HFF-Myc (cell line): ENCODE results near the gene PPP2R2B.

ENCODE experiments used
- DNase-seq: peaks from one replicate; pipeline ENCODE4 v3.0.0-alpha.2; 2011; ENCODE audit warnings: low read depth; ENCODE audit errors: extremely low read depth
- H3K4me3 ChIP-seq: replicated peaks from 2 replicates; pipeline ENCODE4 v1.5.1; 2011; ENCODE audit warnings: low read depth, mild to moderate bottlenecking, control low read depth, low read length
- TF ChIP-seq, protein P1 (sequence below): IDR thresholded peaks from 2 replicates; pipeline ENCODE4 v1.5.1; 2012; ENCODE audit warnings: mild to moderate bottlenecking, low read depth, low read length, control low read depth; ENCODE audit errors: missing control alignments

PPP2R2B gene

GRCh38 chr5:146770546-146770945 lies 108.0 kb downstream of the PPP2R2B start:
- no peak overlapping the region for H3K4me3 ChIP-seq
- TF ChIP-seq, protein P1, sequence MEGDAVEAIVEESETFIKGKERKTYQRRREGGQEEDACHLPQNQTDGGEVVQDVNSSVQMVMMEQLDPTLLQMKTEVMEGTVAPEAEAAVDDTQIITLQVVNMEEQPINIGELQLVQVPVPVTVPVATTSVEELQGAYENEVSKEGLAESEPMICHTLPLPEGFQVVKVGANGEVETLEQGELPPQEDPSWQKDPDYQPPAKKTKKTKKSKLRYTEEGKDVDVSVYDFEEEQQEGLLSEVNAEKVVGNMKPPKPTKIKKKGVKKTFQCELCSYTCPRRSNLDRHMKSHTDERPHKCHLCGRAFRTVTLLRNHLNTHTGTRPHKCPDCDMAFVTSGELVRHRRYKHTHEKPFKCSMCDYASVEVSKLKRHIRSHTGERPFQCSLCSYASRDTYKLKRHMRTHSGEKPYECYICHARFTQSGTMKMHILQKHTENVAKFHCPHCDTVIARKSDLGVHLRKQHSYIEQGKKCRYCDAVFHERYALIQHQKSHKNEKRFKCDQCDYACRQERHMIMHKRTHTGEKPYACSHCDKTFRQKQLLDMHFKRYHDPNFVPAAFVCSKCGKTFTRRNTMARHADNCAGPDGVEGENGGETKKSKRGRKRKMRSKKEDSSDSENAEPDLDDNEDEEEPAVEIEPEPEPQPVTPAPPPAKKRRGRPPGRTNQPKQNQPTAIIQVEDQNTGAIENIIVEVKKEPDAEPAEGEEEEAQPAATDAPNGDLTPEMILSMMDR, result no peak
- no peak for DNase-seq

DNA sequence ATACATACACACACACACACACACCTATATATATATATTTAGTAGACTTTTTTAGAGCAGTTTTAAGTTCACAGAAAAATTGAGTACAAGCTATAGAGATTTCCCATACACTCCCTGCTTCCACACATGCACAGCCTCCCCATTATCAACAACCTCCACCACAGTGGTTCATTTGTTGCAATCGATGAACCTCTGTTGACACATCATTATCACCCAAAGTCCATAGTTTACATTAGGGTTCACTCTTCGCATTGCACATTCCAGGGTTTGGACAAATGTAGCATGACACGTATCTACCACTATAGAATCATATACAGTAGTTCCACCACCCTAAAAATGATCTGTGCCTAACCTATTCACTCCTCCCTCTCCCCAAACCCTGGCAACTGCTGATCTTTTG lies 111.0 kb downstream of the PPP2R2B start:
- no peak for DNase-seq
- TF ChIP-seq, protein P1, result no peak

DNA sequence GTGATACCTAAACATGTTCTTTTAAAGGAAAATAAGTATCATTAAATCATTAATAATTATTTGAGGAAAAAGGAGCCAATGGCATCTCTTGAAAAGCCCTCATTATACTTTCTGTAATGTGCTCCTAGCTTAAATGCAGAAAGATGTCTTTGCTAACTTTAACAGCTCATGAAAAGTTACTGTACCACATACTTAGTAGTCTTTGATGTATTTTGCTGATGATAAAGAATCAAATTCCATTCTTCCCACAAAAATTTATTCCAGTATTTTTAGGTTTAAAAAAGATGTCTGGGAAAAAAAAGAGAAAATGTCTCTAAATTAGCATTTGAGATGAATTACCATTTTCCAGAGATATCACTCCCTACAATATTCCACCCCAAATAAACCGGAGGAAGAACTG lies 112.5 kb downstream of the PPP2R2B start:
- TF ChIP-seq, protein P1, result no peak
- no peak overlapping the region for H3K4me3 ChIP-seq
- no peak for DNase-seq

More for the DNA sequence above, 111.0 kb downstream of the PPP2R2B start:
- no peak overlapping the region for H3K4me3 ChIP-seq

DNA sequence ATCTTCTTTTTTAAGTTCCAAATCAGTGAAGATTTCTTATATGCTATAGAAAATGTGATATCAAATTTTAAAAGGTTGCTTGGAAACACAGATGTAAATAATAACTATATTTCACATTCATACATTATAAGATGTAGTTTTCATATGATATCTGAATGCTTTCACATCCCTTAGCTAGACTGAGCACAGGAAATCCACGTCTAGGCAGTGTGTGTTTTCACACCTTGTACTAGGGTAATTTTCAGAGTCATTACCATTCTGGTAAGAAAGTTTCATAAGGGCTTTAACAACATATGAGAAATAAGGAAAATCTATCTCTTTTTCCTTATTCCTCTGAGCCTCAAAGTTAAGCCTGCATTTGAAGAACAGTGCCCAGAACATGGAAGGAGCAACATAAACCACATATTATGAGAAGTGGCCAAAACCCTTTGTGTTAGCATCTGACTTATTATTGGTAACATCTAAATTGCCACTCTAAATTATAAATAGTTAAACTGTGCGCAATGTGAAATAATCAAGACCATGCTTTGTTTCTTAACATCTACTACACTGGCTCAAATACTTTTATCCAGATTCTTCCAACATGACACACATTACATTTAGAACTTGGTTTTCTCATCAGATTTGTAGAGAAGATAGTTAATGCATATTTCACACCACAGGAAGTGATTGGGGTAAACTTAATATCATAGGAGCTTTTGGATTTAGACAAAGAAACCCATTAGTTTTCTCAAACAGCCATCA lies 113.3 kb downstream of the PPP2R2B start:
- H3K4me3 ChIP-seq, result no peak overlapping the region
- TF ChIP-seq, protein P1, result no peak
- DNase-seq, result no peak

GRCh38 chr5:146762830-146763229 lies 115.7 kb downstream of the PPP2R2B start:
- H3K4me3 ChIP-seq, result no peak overlapping the region
- DNase-seq, result no peak
- TF ChIP-seq, protein P1, result no peak

DNA sequence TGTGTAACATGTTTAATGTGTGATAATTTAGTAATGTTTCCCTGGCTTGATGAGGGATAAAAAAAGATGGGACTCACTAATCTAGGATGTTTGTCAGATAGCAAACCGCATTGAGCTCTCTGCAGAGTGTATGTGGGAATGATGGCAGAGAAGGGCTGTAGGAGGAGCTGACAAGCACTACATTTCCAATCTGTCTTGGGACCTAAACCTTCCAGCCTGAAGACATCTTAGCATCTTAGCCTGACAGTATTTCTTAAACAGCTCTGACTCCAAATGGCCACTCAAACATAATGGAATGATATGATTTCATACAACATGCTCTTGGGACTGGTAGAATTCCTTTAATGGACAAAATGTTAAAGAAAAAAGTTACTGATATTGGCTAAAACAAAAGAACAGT lies 116.7 kb downstream of the PPP2R2B start:
- no peak for DNase-seq
- H3K4me3 ChIP-seq, result no peak overlapping the region
- TF ChIP-seq, protein P1, result no peak

GRCh38 chr5:146758938-146759337 lies 119.6 kb downstream of the PPP2R2B start:
- TF ChIP-seq, protein P1, result no peak
- H3K4me3 ChIP-seq, result no peak overlapping the region
- no peak for DNase-seq
